GM18502 (cell line): Measurements from ENCODE around the gene TSPYL2.

Source experiments
- ATAC-seq: cut with Tn5 transposase; IDR thresholded peaks from one replicate; pipeline ENCODE4 v1.9.1; 2021; ENCODE audit warnings: mild to moderate bottlenecking; ENCODE audit not compliant: unreplicated experiment, poor library complexity

TSPYL2 gene

GRCh38 chrX:53116101-53116500 is 33.9 kb downstream of the TSPYL2 start:
- ATAC-seq = no peak

GRCh38 chrX:53122013-53122412 is 39.8 kb downstream of the TSPYL2 start:
- ATAC-seq = no peak

- no peak for ATAC-seq
These were observed 43.3 kb downstream of the TSPYL2 start for GRCh38 chrX:53125506-53125905.

GRCh38 chrX:53126377-53126776 is 44.2 kb downstream of the TSPYL2 start:
- ATAC-seq = no peak

GRCh38 chrX:53128097-53128749 is 46.1 kb downstream of the TSPYL2 start:
- no peak for ATAC-seq

GRCh38 chrX:53133400-53133799 is 51.2 kb downstream of the TSPYL2 start:
- ATAC-seq = no peak

- no peak for ATAC-seq
These were observed 53.4 kb downstream of the TSPYL2 start for GRCh38 chrX:53135581-53135980.
